Eye (tissue), 1 donor: ENCODE data around the gene FAM151B.
"Not testable (repeated sequence)": the region's sequence is repeated elsewhere in the genome, so short reads cannot be mapped to it uniquely, and the experiment has no call there.

ENCODE experiments used
- DNase-seq: peaks from one replicate; pipeline ENCODE4 v3.0.0-alpha.2; 2015

Gene FAM151B

GRCh38 chr5:80487829-80488721, at the start of gene FAM151B:
FAM151B (plus strand) TSS chr5:80488100; CDS start chr5:80488124, 24 bp downstream.
- DNase-seq = peak; percentile 94

- no peak for DNase-seq
Measured at GRCh38 chr5:80438739-80439138, 49.2 kb upstream of the FAM151B start.

DNA sequence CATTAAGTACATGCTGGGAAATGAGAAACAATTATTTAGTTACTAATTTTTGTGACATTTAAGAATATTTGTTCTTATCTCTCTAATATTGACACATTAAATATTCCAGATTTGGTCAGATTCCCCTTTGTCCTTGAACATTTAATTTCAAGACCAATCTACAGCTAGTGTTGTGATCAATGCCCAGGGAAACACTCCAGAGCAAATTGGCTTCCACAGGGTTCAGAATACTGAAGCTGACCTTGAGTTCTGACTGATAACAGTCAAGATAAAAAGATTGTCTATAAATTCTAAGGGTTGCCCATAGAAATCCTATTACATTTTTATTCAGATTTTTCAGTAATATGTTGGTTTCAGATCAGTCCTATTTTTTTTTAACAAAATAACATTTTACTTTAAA, 48.7 kb upstream of the FAM151B start:
- DNase-seq = no peak

- no peak for DNase-seq
Measured at GRCh38 chr5:80442742-80443141, 45.2 kb upstream of the FAM151B start.

DNA sequence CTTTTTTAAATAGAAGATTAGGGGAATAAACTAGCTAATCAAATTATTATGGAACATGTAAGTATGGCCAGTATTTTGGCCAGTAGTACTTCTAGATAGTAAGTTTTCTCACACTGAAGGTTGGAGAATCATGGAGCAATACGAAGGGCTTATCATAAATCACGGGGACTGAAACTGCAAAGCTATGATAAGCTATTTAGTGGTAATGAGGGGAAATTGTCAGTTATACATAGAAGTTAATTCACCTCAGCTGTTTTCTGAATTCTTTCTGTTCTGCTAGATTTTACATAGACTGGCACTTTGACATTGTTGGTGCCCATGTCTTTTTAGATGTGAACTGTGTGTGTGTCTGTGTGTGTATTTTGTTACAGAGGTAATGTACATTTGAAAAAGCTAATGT, 34.5 kb upstream of the FAM151B start:
- no peak for DNase-seq

DNA sequence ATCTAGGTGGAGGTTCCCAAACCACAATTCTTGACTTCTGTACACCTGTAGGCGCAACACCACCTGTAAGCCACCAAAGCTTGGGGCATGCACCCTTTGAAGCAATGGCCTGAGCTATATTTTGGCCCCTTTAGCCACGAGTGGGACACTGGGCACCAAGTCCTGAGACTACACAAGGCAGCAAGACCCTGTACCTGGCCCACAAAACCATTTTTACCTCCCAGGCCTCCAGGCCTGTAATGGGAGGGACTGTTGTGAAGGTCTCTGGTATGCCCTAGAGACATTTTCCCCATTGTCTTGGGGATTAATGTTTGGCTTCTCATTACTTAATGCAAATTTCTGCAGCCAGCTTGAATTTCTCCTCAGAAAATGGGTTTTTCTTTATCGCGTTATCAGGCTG, 24.6 kb upstream of the FAM151B start:
- no peak for DNase-seq

GRCh38 chr5:80466669-80467485, 21.0 kb upstream of the FAM151B start:
- no peak for DNase-seq

GRCh38 chr5:80468131-80468530, 19.8 kb upstream of the FAM151B start:
- no peak for DNase-seq

- not testable (repeated sequence) for DNase-seq
Measured at GRCh38 chr5:80470631-80471030, 17.3 kb upstream of the FAM151B start.

DNA sequence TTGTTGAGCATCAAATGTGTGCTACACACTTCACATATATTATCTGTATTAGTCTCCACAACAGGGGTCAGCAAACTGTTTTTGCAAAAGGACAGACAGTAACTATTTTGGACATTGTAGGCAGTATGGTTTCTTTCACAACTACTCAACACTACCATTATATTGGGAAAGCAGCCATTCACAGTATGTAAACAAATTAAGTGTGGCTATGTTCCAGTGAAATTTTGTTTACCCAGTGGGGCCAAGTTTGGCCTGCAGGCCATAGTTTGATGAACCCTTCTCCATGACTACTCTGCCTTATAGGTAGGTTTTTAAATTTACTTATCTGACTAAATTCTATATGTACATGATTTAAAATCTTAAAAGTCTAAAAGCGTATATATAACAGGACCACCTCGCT, 13.0 kb upstream of the FAM151B start:
- DNase-seq = no peak

DNA sequence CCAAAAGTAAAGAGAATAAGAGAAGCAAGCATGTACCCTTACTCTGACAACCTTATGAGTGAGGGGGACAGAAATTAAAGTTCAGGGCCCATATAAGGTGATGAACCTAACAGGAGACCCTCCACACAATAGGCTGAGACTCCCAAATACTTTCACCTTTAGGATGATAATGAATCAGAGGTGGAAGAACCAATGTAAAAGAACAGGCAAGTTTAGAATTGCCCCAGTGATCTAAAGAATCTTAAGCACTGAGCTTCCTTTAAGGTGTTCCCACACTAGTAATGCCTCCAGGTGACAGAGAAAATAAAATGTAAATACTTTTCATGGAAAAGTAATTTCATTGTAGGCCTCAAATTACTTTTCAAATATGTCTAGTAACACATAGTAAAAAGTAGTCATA, 8.2 kb upstream of the FAM151B start:
- no peak for DNase-seq

GRCh38 chr5:80480354-80480753, 7.5 kb upstream of the FAM151B start:
- DNase-seq = no peak

GRCh38 chr5:80481019-80481893, 6.6 kb upstream of the FAM151B start:
- no peak for DNase-seq

GRCh38 chr5:80482578-80482977, 5.3 kb upstream of the FAM151B start:
- no peak for DNase-seq

- no peak for DNase-seq
Measured at GRCh38 chr5:80483636-80484232, 4.2 kb upstream of the FAM151B start.

GRCh38 chr5:80487444-80487828, 464 bp upstream of the FAM151B start:
- no peak for DNase-seq

DNA sequence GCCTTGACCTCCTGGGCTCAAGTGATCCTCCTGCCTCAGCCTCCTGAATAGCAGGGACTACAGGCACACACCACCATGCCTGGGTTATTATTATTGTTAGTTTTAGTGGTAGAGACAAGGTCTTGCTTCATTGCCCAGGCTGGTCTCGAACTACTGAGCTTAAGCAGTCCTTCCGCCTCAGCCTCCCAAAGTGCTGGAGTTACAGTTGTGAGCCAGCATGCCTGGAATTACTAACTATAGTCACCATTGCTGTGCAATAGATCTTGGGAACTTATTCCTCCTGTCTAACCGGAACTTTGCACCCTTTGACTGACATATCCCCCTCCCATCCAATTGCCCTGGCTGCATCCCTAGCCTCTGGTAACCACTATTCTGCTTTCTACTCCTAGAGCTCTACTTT, 3.4 kb downstream of the FAM151B start:
- no peak for DNase-seq

- DNase-seq = no peak
Measured at GRCh38 chr5:80492741-80493140, 4.8 kb downstream of the FAM151B start.

- not testable (repeated sequence) for DNase-seq
Measured at GRCh38 chr5:80493443-80493842, 5.5 kb downstream of the FAM151B start.

- DNase-seq = no peak
Measured at GRCh38 chr5:80495891-80496290, 8.0 kb downstream of the FAM151B start.

DNA sequence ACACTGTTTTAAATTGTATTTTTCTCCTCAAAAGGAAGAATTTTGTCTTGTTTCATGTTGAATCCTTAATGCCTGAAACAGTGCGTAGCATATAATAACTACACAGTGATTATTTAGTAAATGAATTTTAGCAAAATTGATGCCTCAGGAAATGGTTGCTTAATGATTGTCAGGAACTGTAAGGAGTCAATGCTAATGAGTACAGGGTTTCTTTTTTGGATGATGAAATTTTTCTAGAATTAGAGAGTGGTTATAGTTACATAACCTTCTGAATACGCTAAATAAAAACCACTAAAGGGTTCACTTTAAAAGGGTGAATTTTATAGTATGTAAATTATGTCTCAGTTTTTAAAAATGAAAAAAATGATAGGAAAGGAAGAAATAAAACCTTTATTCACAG, 14.9 kb downstream of the FAM151B start:
- DNase-seq = no peak

- DNase-seq = no peak
Measured at GRCh38 chr5:80503641-80504040, 15.7 kb downstream of the FAM151B start.

DNA sequence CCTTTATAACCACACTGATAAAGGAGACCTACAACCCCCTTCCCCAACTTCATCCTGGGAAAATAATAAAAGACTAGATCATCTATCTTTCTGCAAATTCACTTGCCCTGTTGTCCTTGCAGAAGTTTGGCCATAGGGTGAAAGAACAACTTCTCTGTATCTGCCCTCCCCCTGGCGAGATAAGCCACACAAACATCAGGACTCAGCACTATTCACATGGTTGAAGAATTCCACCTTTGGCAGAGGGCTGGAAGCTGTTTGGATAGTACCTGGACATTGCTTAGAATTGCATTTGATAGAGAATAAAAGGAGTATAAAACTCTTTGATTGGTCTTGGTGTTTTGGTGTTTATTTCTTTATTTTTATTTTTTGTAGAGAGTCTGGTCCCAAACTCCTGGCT, 16.9 kb downstream of the FAM151B start:
- DNase-seq = no peak
